Panc1 (cell line): ENCODE results near the gene TM9SF3. TPM values are rescaled to one million over a fixed set of nuclear protein-coding genes. Genes with fewer than 3 reads are reported as not detected.

ENCODE experiments used
- ATAC-seq: fragments of 200-7000 bp; cut with Tn5 transposase; 2 replicates; pipeline ENCODE4 v1.9.1; 2020; ENCODE audit warnings: mild to moderate bottlenecking, moderate library complexity
- BruUV-seq: library from RNA; stranded (reverse); fragments of 400-500 nt; replicated peaks from 2 replicates; lab custom pipeline; 2021; lab: Mats Ljungman, UMichigan
- CTCF ChIA-PET: fragments of 300-600 bp; sonication (Branson Sonifier 250); formaldehyde crosslinking; loops from one replicate; lab custom pipeline; 2022; ENCODE audit warnings: antibody characterized with exemption; lab: Charles Lee
- POLR2A ChIA-PET: fragments of 300-600 bp; sonication (Branson Sonifier 250); formaldehyde crosslinking; loops from one replicate; lab custom pipeline; 2022; ENCODE audit warnings: antibody characterized with exemption; lab: Charles Lee
- DNase-seq: peaks from one replicate; pipeline ENCODE4 v3.0.0-alpha.2; 2010; ENCODE audit warnings: low read depth, low spot score
- H3K27ac ChIP-seq: 2 replicates; pipeline ENCODE4 v1.5.1; 2011; ENCODE audit warnings: mild to moderate bottlenecking, low read length, inconsistent platforms
- H3K27me3 ChIP-seq: fragments of 200-500 bp; sonication (Bioruptor generic); 2 replicates; pipeline ENCODE4 v1.6.0; 2014; ENCODE audit warnings: low read length, inconsistent platforms; ENCODE audit not compliant: control insufficient read depth, insufficient read depth
- H3K36me3 ChIP-seq: fragments of 200-500 bp; sonication (Bioruptor generic); 2 replicates; pipeline ENCODE4 v1.5.1; 2014; ENCODE audit warnings: inconsistent platforms, mild to moderate bottlenecking, low read length, moderate library complexity; ENCODE audit not compliant: control insufficient read depth, insufficient read depth
- H3K4me1 ChIP-seq: 2 replicates; pipeline ENCODE4 v1.5.1; 2011; ENCODE audit warnings: inconsistent platforms, mild to moderate bottlenecking, low read length, moderate library complexity; ENCODE audit not compliant: control insufficient read depth, insufficient read depth
- H3K4me3 ChIP-seq, 2 experiments: 2 replicates each; pipeline ENCODE4 v1.5.1; 2011 to 2012; ENCODE audit warnings: low read depth in 2 of 2, low read length in 2 of 2, mild to moderate bottlenecking in 2 of 2, inconsistent platforms in 1 of 2, moderate library complexity in 1 of 2
- H3K9me3 ChIP-seq: fragments of 200-500 bp; sonication (Bioruptor generic); 2 replicates; pipeline ENCODE4 v1.5.1; 2014; ENCODE audit warnings: low read depth, mild to moderate bottlenecking, inconsistent platforms, low read length, moderate library complexity; ENCODE audit not compliant: control insufficient read depth, insufficient read depth
- POLR2AphosphoS5 ChIP-seq: IDR thresholded peaks from 2 replicates; pipeline ENCODE4 v1.6.1; 2012; ENCODE audit warnings: mild to moderate bottlenecking, low read depth, low read length, moderate library complexity
- SIN3A ChIP-seq: IDR thresholded peaks from 2 replicates; pipeline ENCODE4 v1.6.1; 2012; ENCODE audit warnings: low read depth, mild to moderate bottlenecking, low read length, moderate library complexity, borderline replicate concordance; ENCODE audit not compliant: insufficient read depth
- TCF7L2 ChIP-seq: IDR thresholded peaks from 2 replicates; pipeline ENCODE4 v1.6.1; 2011; ENCODE audit warnings: mild to moderate bottlenecking, low read depth, low read length, inconsistent platforms
- in situ Hi-C: cut with HindIII; loops from 2 replicates; pipeline ENCODE4 v1.10.0; 2016; ENCODE audit warnings: low sequenced_read_pairs, low pct_unique_long_range_greater_than_20kb
- intact Hi-C: fragments of 100-400 bp; cut with micrococcal nuclease; formaldehyde crosslinking; loops from one replicate; pipeline ENCODE4 v1.10.0; 2022; ENCODE audit not compliant: unreplicated experiment
- total RNA-seq: library from RNA; stranded (reverse); gene quantifications from one replicate; pipeline ENCODE4 v1.2.1, GENCODE V29; 2021; ENCODE audit not compliant: unreplicated experiment
- TF ChIP-seq, protein P1 (sequence below), 2 experiments: IDR thresholded peaks; 2 replicates each; pipeline ENCODE4 v1.6.1; 2011 to 2012; ENCODE audit warnings: low read depth in 2 of 2, control low read depth in 1 of 2, low read length in 1 of 2, mild to moderate bottlenecking in 1 of 2, moderate library complexity in 1 of 2; ENCODE audit not compliant: insufficient read depth in 1 of 2
- TF ChIP-seq, protein P2 (sequence below): fragments of 450-650 bp; IDR thresholded peaks from 2 replicates; pipeline ENCODE4 v1.5.1; 2017; ENCODE audit warnings: mild to moderate bottlenecking

Gene TM9SF3
- total RNA-seq, 1 experiment from 2014 or later: 179 TPM

DNA sequence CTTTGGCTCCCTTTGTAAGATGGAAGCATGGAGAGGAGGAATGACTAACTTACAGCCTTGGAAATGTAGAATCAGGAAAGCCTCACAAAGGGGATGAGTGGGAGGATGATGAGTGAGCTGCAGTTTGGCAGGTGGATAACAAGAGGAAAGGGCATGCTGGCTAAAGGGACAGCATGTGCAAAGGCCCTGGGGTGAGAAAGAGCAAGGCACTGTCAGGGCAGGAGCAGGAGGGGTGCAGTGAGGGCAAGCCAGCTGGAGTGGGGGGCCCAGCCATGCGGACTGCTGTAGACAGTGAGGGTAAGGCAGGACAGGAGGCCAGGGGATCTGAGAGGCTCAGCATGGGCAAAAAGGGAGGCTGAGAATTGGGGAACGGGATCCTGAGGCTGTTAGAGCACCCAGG is 93.6 kb downstream of the TM9SF3 start:
- Histone ChIP-seq H3K9me3 (no peaks in the 10 kb centered on the region), H3K4me1 (no peaks in the 10 kb centered on the region), H3K27ac (no peak overlapping the region), H3K4me3 (no peak overlapping the region), H3K36me3 (no peaks in the 10 kb centered on the region), H3K27me3 (peaks cover 3% of the 10 kb centered on the region; the same call in 1 of the 2 replicates)
- in situ Hi-C loops: no loop called here
- intact Hi-C loops: no loop called here
- POLR2A ChIA-PET: no interaction called here
- no peak for TF ChIP-seq POLR2AphosphoS5
- TF ChIP-seq, protein P1, sequence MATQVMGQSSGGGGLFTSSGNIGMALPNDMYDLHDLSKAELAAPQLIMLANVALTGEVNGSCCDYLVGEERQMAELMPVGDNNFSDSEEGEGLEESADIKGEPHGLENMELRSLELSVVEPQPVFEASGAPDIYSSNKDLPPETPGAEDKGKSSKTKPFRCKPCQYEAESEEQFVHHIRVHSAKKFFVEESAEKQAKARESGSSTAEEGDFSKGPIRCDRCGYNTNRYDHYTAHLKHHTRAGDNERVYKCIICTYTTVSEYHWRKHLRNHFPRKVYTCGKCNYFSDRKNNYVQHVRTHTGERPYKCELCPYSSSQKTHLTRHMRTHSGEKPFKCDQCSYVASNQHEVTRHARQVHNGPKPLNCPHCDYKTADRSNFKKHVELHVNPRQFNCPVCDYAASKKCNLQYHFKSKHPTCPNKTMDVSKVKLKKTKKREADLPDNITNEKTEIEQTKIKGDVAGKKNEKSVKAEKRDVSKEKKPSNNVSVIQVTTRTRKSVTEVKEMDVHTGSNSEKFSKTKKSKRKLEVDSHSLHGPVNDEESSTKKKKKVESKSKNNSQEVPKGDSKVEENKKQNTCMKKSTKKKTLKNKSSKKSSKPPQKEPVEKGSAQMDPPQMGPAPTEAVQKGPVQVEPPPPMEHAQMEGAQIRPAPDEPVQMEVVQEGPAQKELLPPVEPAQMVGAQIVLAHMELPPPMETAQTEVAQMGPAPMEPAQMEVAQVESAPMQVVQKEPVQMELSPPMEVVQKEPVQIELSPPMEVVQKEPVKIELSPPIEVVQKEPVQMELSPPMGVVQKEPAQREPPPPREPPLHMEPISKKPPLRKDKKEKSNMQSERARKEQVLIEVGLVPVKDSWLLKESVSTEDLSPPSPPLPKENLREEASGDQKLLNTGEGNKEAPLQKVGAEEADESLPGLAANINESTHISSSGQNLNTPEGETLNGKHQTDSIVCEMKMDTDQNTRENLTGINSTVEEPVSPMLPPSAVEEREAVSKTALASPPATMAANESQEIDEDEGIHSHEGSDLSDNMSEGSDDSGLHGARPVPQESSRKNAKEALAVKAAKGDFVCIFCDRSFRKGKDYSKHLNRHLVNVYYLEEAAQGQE (IDR thresholded peaks at IDR 0.05; ENCODE audit: insufficient read depth in 1 of 2, low read depth in 2 of 2, low read length in 1 of 2): no peak
- no peak for TF ChIP-seq TCF7L2
- TF ChIP-seq SIN3A: no peak
- DNase-seq (no peak), ATAC-seq (no peak)
- no TSS peak for BruUV-seq
- CTCF ChIA-PET: no interaction called here

DNA sequence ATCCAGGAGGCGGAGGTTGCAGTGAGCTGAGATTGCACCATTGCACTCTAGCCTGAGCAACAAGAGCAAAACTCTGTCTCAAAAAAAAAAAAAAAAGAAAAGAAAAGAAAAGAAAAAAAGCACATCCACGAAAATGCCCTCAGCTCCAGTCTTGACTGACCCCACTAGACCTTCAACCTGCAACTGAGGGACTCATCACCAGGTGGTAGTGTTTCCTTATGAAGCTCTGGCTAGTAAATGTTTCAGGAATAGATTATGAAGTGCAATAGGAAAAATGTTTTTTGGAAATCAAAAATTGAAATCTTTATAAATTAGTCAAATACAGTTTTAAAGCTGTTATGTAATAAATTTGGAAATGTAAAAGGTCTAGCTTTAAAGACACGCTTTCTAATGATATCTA is 95.5 kb downstream of the TM9SF3 start:
- DNase-seq (no peak), ATAC-seq (no peak)
- H3K36me3 ChIP-seq: no peaks in the 10 kb centered on the region
- in situ Hi-C loops (no loop called here), intact Hi-C loops (no loop called here)
- no TSS peak for BruUV-seq
- TF ChIP-seq, protein P2, sequence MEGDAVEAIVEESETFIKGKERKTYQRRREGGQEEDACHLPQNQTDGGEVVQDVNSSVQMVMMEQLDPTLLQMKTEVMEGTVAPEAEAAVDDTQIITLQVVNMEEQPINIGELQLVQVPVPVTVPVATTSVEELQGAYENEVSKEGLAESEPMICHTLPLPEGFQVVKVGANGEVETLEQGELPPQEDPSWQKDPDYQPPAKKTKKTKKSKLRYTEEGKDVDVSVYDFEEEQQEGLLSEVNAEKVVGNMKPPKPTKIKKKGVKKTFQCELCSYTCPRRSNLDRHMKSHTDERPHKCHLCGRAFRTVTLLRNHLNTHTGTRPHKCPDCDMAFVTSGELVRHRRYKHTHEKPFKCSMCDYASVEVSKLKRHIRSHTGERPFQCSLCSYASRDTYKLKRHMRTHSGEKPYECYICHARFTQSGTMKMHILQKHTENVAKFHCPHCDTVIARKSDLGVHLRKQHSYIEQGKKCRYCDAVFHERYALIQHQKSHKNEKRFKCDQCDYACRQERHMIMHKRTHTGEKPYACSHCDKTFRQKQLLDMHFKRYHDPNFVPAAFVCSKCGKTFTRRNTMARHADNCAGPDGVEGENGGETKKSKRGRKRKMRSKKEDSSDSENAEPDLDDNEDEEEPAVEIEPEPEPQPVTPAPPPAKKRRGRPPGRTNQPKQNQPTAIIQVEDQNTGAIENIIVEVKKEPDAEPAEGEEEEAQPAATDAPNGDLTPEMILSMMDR: no peak; the same call in 1 of the 2 replicates
- TF ChIP-seq TCF7L2: no peak
- TF ChIP-seq, protein P1 (IDR thresholded peaks at IDR 0.05; ENCODE audit: insufficient read depth in 1 of 2, low read depth in 2 of 2, low read length in 1 of 2): no peak
- no peak for TF ChIP-seq SIN3A
- TF ChIP-seq POLR2AphosphoS5: no peak
- ChIA-PET POLR2A (no interaction called here), CTCF (interaction anchor here (0.7 kb wide), 3 partner anchors 18 to 98 kb away, joined by 4 to 5 read pairs (median 4); no protein-coding TSS in a partner anchor)
- peaks cover 4% of the 10 kb centered on the region; the same call in 1 of the 2 replicates for H3K27me3 ChIP-seq
- no peaks in the 10 kb centered on the region for H3K4me1 ChIP-seq
- H3K27ac ChIP-seq: no peak overlapping the region
- no peak overlapping the region for H3K4me3 ChIP-seq
- no peaks in the 10 kb centered on the region for H3K9me3 ChIP-seq
